Cerebellar nuclear complex (tissue), 1 donor: ENCODE measurements around the gene CFDP1.

Experiments
- DNase-seq, 2 experiments: peaks; one replicate each; lab custom pipeline; 2025; lab: John Stamatoyannopoulos, UW

Gene CFDP1

GRCh38 chr16:75264999-75265910, 168.0 kb downstream of the CFDP1 start:
- no peak for DNase-seq

GRCh38 chr16:75264457-75264998, 168.8 kb downstream of the CFDP1 start:
- peak; percentile 45 to 60 for DNase-seq

DNA sequence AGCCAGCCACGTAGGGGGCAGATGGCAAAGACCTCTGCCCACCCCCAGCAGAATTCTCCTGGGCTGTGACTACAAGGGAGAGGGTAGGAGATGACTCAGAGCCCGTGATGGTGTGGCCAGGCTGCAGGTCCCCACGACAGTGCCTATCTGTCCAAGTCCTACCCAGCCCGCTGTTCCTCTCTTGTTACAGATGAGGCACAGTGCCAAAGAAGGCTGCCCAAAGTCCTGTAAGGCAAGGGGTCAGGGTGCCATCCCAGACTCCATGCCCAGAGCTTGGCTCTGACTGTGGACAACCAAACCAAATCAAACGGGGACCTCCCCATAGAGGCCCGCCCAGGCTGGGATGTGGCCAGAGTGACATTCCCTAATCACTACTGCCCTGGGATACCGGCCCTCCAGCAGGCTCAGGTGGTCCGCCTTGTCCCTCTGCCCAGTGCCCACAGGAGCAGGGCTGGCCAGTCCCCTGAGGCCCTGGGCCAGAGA, 169.3 kb downstream of the CFDP1 start:
- no peak for DNase-seq

DNA sequence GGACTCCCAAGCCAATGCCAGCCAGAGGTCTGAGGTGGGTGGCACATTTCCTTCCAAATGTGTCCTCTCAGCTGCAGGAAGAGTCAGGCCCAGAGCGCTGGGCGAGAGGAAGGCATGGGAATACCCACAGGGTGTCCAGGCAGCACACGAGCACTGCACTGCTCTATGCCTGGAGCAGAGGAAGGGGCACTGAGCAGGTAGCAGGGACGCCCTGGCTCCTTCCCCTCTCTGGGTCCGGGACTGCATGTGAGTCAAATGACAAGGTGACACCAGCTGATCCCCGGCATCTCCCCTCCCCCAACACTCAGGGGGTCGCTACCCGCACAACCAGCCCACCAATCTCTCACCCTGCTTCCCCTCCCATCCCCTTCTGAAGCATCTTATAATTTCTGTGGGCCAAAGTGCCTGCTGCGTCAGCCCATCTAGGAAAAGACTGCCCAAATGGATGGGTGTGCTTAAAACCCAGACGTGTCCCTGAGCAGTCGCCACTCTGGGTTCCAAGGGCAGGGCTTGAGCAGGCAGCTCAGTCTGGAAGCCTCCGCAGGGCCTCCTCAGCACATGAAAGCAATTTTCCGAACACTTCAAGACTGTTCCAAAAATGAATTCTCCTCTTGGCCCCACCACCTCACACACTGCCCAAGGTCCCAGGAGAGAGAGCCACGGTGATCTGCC, 169.9 kb downstream of the CFDP1 start:
- DNase-seq: no peak

- DNase-seq: no peak
These were observed 170.5 kb downstream of the CFDP1 start for GRCh38 chr16:75262800-75263127.

DNA sequence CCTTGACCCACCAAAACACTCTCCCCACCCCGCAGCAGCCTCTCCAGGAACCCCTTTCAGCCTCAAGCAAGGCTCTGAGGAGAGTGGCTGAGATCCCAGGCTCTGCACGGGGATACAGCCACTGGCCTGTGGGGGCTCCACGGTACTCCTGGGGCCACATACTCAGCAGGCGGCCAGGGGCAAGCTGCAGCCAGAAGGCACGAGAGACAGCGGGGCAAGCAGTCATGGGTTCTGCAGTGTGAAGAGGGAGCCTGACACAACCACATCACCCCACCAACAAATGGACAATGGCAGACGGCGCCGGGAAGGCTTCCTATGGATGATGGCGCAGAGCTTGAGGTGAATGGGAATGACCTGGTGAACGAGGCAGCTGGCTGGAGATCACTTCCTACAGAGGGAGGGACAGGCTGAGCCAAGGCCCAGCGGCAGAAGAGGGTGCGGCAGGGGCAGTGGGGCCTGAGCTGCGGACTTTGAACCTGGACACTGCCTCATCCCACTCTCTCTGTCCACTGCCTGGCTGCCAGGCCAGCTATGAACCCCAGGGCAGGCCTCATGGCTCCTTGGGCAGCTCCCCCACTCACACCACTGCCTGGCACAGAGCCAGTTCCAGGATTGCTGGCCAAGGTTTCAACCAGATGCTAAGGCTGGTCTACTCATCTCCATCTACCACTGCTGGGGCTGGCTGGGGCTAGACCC, 171.1 kb downstream of the CFDP1 start:
- DNase-seq: no peak

GRCh38 chr16:75261590-75262078, 171.7 kb downstream of the CFDP1 start:
- DNase-seq: no peak

GRCh38 chr16:75260851-75261589, 172.3 kb downstream of the CFDP1 start:
- no peak for DNase-seq

DNA sequence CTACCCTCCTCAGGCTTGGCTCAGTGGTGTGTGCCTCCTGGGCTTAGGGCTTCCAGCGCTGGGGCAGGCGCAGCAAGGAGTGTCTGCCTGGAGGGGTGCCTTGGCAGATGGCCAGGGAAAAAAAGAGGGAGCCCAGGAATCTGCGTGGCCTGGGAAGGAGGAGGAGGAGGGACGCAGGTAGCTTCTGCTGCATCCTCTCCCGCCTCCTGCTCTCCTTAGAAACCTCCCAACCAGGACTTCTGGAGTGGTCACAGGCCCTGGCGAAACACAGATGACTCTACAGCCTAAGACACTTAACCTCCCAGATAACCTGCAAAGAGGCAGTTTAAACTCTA, 174.5 kb downstream of the CFDP1 start:
- DNase-seq: no peak

DNA sequence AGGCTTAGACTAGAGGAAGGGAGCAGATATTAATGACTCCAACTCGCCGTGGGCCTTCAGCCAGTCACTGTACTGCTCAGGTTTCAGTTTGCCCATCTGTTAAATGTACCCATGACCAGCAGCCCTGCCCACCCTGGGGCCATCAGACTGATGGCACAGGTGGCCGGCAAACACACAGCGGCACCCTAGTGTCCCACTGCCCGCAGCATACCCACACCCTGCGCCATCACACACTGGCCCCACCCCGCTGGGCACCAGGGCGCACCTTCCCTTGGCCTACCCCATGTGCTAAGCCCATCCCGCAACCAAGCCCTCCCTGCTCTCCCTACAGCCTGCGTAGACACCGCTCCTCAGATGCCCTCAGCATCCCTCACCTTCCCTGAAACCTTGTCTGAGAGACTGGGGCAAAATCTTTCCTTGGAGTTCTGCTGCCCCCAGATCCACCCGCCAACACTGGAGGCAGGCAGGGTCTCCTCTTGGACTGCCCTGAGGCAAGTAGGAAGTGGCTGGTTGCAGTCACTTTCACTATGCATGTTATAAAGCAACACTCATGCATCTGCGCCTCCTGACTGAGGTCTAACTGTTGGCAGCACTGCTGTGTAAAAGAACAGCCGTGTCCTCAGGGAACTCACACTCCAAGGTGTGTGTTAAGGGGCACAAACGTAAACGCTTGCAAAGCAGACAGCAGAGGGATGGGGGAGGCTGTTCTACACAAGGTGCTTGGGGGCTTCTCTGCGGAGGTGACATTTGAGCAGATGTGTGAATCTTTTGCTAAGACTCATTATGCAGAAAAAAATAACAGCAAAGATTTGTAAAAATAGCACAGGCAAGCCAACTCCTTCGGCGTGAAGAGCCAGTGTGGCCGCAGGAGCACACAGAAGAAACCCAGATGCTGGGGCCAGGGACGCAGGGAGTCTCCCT, 175.2 kb downstream of the CFDP1 start:
- no peak for DNase-seq

DNA sequence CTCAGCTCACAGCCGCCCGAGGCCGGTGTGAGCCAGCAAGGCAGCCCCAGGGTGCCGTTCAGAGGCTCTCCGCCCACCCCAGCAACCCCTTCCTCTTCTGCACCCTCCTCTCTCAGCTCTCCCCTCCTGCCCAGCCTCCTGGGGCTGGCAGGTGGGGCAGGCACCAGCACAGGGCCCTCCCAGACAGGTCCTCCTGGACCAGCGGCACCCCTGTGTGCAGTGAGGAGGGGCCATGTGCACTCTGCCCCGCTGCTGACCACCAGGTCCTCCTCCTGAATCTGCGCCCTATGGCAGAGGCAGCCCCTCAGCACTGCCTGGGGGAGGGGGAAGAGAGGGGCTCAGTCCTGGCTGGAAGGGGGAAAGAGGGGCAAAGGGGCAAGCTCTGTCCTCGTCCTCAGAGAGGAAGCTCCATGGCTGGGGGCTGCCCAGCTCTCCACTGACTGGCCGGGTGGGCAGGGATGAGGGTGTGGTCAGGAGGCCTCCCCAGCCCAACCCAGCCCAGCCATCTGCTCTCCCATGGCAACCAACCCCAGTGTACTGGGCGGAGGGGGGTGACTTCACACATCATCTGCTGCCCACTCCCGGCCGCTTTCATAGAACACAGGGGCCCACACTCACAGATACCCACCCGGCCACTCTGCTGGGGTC, 176.5 kb downstream of the CFDP1 start:
- DNase-seq: no peak

GRCh38 chr16:75256059-75256571, 177.2 kb downstream of the CFDP1 start:
- no peak for DNase-seq

DNA sequence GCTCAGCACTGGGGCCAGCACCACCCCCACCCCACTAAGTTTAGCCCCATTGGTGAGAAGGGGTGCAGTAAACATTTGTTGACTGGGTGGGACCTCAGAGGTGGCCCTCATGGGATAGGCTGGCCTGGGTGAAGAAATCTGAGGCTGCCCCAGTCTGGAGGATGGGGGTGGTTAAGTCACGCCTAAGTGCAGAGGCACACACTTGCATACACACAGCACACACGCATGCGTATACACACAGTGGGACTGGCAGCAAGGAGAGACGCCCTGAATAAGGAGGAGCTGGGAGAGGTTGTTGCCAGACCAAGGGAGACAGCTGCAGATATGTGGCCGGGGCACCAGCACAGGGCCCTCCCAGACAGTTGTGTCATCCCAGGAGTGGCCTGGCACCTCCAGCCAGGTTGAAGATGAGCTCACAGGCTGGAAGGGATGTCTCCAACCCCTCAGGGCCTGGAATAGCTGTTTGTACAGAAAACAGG, 178.9 kb downstream of the CFDP1 start:
- DNase-seq: no peak

DNA sequence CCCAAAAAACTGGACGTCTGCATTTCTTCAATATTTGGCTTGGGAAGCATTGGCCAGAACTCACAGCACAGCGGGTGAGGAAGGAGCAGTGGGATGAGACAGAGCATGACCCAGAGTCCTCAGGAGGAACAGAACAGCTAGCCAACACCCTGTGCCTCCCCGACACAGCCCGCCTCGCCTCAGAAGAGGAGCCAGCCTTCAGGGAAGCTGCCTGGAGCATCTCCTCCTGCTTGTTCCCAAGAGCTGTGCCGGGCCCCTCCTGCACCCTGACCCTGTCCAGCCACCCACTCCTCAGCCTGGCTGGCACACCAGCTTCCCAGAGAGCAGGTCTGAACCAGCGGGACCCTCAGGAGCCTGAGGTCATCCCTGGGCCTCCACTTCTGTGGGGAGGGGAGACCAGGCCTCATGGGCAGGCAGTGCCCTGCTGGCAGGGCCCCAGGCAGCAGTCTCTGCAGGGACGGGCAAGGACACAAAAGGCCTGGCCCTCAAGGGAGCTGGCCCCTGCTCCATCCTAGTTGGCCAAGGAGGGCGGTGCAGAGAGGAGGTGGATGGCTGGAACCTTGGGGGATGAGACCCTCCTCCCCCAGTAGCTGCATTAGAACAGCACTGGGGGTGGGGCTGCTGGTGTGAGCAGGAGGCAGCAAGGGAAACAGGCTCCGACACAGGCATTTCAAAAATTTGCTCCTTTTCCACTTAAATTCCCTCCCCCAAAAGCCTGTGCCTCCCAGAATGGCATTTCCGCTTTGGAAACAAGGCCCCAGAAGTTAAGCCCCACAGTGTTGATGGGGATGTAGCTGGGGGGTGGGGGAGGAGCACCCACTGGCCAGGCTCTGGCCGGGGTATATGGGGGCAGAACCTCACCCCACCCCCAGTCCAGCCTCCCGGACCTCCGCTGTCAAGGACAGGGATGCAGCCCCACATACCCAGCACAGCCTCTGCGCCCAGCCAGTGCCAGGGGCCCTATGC, 180.1 kb downstream of the CFDP1 start:
- no peak for DNase-seq

- no peak for DNase-seq
These were observed 181.0 kb downstream of the CFDP1 start for GRCh38 chr16:75252049-75252864.

DNA sequence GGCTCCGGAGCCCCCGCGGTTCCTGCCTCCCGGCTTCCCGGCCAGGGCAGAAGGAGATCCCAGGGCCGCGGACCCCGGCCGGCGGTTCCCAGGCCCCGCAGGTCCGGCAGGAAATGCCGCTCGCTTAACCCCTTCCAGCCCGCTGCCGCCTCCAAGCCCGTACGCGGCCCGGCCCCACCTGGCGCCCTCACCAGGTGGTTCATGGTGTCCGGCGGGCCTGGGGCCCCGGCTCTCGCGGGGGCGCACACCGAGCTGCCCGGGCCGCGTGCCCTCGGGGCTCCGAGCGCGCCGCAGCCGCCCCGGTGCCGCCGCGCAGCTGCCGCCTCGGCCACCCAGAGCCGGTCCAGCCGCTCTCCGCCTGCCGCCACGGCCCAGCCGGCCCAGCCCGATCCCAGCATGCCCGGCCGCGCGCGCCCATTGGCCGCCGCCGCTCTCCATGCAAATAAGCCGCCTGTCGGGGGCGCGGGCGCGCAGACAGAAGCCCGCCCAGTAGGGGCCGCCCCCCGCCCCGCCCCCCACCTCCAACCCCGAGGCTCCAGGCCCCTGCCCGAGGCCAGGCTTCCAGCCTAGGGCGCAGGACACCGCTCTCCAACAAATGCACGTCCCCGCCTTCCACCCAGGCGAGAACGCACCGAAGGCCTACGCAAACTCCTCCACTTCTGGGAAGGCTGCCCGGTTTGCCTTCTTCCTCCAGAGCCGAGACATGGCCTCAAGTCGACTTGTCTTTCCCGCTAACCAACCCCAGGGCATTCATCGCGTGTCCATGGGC, 181.8 kb downstream of the CFDP1 start, which contains the start of gene BCAR1:
BCAR1 (minus strand) TSS at position 345 of the 769 bp plus-strand sequence; CDS start at position 203, 142 bp downstream.
- peak in 1 of 2 experiments; percentile 32 for DNase-seq
